ENCODE data around the gene HASPIN.

Gene HASPIN

GRCh38 chr17:3768769-3769168 is 45.1 kb downstream of the HASPIN start:
- no peak for DNase-seq

GRCh38 chr17:3770466-3770865 is 46.8 kb downstream of the HASPIN start:
- DNase-seq: peak; percentile 49

- DNase-seq: no peak
Observed at GRCh38 chr17:3771140-3771539, 47.4 kb downstream of the HASPIN start.

- DNase-seq: no peak
Observed at GRCh38 chr17:3772764-3773163, 49.1 kb downstream of the HASPIN start.

- no peak for DNase-seq
Observed at GRCh38 chr17:3773511-3773910, 49.8 kb downstream of the HASPIN start.

GRCh38 chr17:3773966-3774365 is 50.3 kb downstream of the HASPIN start:
- DNase-seq: no peak
